ENCODE data around the gene AZU1. TPM values are rescaled to one million over a fixed set of nuclear protein-coding genes. Genes with fewer than 3 reads are reported as not detected.

The AZU1 gene
- total RNA-seq, 1 experiment from 2014 or later, result not detected

GRCh38 chr19:829129-829758 lies 1.6 kb downstream of the AZU1 start:
- no TSS peak for BruUV-seq (replicated peaks)
- Histone ChIP-seq H3K9ac (ENCODE audit: low read length) (no peak overlapping the region), H2AFZ (ENCODE audit: low read length) (no peak overlapping the region), H3K27me3 (ENCODE audit: low read length) (no peaks in the 10 kb centered on the region), H3K9me3 (ENCODE audit: low read length) (no peaks in the 10 kb centered on the region), H3K4me3 (ENCODE audit: low read length) (no peak overlapping the region), H3K27ac (ENCODE audit: low read length) (no peak overlapping the region), H3K4me2 (ENCODE audit: low read length) (no peak overlapping the region), H3K9me2 (replicated peaks; ENCODE audit: low read length) (no peaks in the 10 kb centered on the region), H3K36me3 (ENCODE audit: low read depth, low read length) (no peaks in the 10 kb centered on the region), H3F3A (ENCODE audit: low read length, unreplicated experiment) (no peaks in the 10 kb centered on the region), H4K20me1 (ENCODE audit: low read length) (no peaks in the 10 kb centered on the region), H3K79me2 (ENCODE audit: low read length) (no peaks in the 10 kb centered on the region), H3K4me1 (ENCODE audit: insufficient read depth, low read length) (no peaks in the 10 kb centered on the region)
- ChIA-PET POLR2A (ENCODE audit: unreplicated experiment) (no interaction called here), CTCF (no interaction called here)
- ATAC-seq (no peak), DNase-seq (no peak)
- TF ChIP-seq CTCF (conservative IDR thresholded peaks at IDR 0.05; ENCODE audit: low read depth, low read length), result no peak
- no peak for TF ChIP-seq EZH2phosphoT487 (IDR thresholded peaks at IDR 0.05; ENCODE audit: borderline replicate concordance, low read length)
- no peak for TF ChIP-seq EZH2 (IDR thresholded peaks at IDR 0.05; ENCODE audit: low read length, unreplicated experiment)
- intact Hi-C loops (cut with micrococcal nuclease), result no loop called here

DNA sequence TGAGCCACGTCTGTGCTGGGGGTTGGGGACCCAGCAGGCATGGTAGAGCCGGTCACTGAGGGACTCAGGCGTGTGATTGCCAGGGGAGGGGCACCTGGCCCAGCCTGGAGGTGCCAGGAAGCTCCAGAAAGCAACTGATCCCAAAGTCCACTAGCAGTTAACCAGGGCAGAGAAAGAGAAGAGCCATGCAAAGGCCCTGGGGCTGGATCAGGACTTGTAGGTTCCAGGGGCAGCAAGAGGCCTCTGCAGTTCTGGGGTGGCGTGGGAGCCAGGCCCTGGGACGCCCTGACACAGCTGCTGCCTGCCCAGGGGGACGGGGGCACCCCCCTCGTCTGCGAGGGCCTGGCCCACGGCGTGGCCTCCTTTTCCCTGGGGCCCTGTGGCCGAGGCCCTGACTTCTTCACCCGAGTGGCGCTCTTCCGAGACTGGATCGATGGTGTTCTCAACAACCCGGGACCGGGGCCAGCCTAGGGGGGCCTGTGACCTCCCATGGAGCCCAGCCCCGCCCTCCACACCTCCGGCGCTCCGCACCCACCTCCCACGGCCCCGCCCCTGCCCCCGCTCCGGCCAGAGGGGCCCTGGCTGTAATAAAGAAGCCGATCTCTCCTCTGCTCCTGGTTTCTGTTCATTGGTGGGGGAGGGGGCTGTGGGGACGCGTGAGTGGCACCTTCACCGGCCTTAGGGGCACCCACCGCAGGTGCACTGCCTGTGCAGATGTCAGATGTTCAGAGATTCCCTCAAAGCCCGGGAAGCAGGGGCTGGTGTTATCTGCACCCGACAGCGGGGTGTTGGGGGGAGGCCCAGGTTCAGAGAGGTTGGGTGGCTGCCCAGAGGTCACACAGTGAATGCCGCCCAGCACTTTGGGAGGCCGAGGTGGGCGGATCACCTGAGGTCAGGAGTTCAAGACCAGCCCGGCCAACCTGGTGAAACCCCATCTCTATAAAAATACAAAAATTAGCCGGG lies 4.1 kb downstream of the AZU1 start:
- Histone ChIP-seq H4K20me1 (ENCODE audit: low read length) (no peaks in the 10 kb centered on the region), H2AFZ (ENCODE audit: low read length) (no peak overlapping the region), H3K9me3 (ENCODE audit: low read length) (no peaks in the 10 kb centered on the region), H3K27me3 (ENCODE audit: low read length) (no peaks in the 10 kb centered on the region), H3K36me3 (ENCODE audit: low read depth, low read length) (no peaks in the 10 kb centered on the region), H3K4me3 (ENCODE audit: low read length) (no peak overlapping the region), H3K9ac (ENCODE audit: low read length) (no peak overlapping the region), H3K4me2 (ENCODE audit: low read length) (no peak overlapping the region), H3K4me1 (ENCODE audit: insufficient read depth, low read length) (no peaks in the 10 kb centered on the region), H3F3A (ENCODE audit: low read length, unreplicated experiment) (no peaks in the 10 kb centered on the region), H3K27ac (ENCODE audit: low read length) (no peak overlapping the region), H3K9me2 (replicated peaks; ENCODE audit: low read length) (no peaks in the 10 kb centered on the region), H3K79me2 (ENCODE audit: low read length) (no peaks in the 10 kb centered on the region)
- CTCF ChIA-PET, result no interaction called here
- ATAC-seq (no peak), DNase-seq (no peak)
- intact Hi-C loops (cut with micrococcal nuclease), result loop anchor here (2.0 kb wide), 1 partner anchor 61 kb away; no protein-coding TSS in a partner anchor
- BruUV-seq (replicated peaks), result no TSS peak
- POLR2A ChIA-PET (ENCODE audit: unreplicated experiment), result no interaction called here
- no peak for TF ChIP-seq EZH2 (IDR thresholded peaks at IDR 0.05; ENCODE audit: low read length, unreplicated experiment)
- no peak for TF ChIP-seq CTCF (conservative IDR thresholded peaks at IDR 0.05; ENCODE audit: low read depth, low read length)
- no peak for TF ChIP-seq EZH2phosphoT487 (IDR thresholded peaks at IDR 0.05; ENCODE audit: borderline replicate concordance, low read length)

- Histone ChIP-seq H3K9me2 (replicated peaks; ENCODE audit: low read length) (no peaks in the 10 kb centered on the region), H3K9ac (ENCODE audit: low read length) (no peak overlapping the region), H3K36me3 (ENCODE audit: low read depth, low read length) (no peaks in the 10 kb centered on the region), H3K4me2 (ENCODE audit: low read length) (no peak overlapping the region), H2AFZ (ENCODE audit: low read length) (no peak overlapping the region), H3K4me1 (ENCODE audit: insufficient read depth, low read length) (no peaks in the 10 kb centered on the region), H4K20me1 (ENCODE audit: low read length) (no peaks in the 10 kb centered on the region), H3K27me3 (ENCODE audit: low read length) (no peaks in the 10 kb centered on the region), H3K4me3 (ENCODE audit: low read length) (no peak overlapping the region), H3F3A (ENCODE audit: low read length, unreplicated experiment) (no peaks in the 10 kb centered on the region), H3K27ac (ENCODE audit: low read length) (no peak overlapping the region), H3K79me2 (ENCODE audit: low read length) (no peaks in the 10 kb centered on the region), H3K9me3 (ENCODE audit: low read length) (no peaks in the 10 kb centered on the region)
- ChIA-PET POLR2A (ENCODE audit: unreplicated experiment) (no interaction called here), CTCF (no interaction called here)
- no TSS peak for BruUV-seq (replicated peaks)
- TF ChIP-seq EZH2 (IDR thresholded peaks at IDR 0.05; ENCODE audit: low read length, unreplicated experiment) (no peak), EZH2phosphoT487 (IDR thresholded peaks at IDR 0.05; ENCODE audit: borderline replicate concordance, low read length) (no peak)
- DNase-seq, result no peak
- no peak for ATAC-seq
- intact Hi-C loops (cut with micrococcal nuclease), result no loop called here
These were observed 6.6 kb downstream of the AZU1 start for GRCh38 chr19:834216-834615.
